HG02981 (cell line): ENCODE measurements around the gene CLDN17.
A peak's percentile ranks its signal among the peaks of the same experiment; 100 is the strongest.

Source experiments
- ATAC-seq: cut with Tn5 transposase; IDR thresholded peaks from one replicate; pipeline ENCODE4 v1.9.1; 2021; ENCODE audit warnings: mild to moderate bottlenecking, moderate library complexity; ENCODE audit not compliant: unreplicated experiment

CLDN17 gene

GRCh38 chr21:30166705-30167104, at the start of gene CLDN17:
TSS of gene CLDN17 (minus strand) at chr21:30166805. CDS start at chr21:30166617, 188 bp downstream.
- no peak for ATAC-seq

GRCh38 chr21:30216041-30216723, 49.6 kb upstream of the CLDN17 start, which contains the start of gene CLDN8:
TSS of gene CLDN8 (minus strand) at chr21:30216097. CDS start at chr21:30215925, 172 bp downstream.
- ATAC-seq: no peak

GRCh38 chr21:30211071-30211470, 44.5 kb upstream of the CLDN17 start:
- ATAC-seq: no peak

- no peak for ATAC-seq
Measured at GRCh38 chr21:30209601-30210000, 43.0 kb upstream of the CLDN17 start.

GRCh38 chr21:30207252-30207579, 40.6 kb upstream of the CLDN17 start:
- ATAC-seq: no peak

GRCh38 chr21:30206551-30207251, 40.1 kb upstream of the CLDN17 start:
- ATAC-seq: no peak

GRCh38 chr21:30200000-30200399, 33.4 kb upstream of the CLDN17 start:
- ATAC-seq: no peak

- ATAC-seq: peak; percentile 53
Measured at GRCh38 chr21:30194701-30195299, 28.2 kb upstream of the CLDN17 start.

- ATAC-seq: no peak
Measured at GRCh38 chr21:30193201-30193600, 26.6 kb upstream of the CLDN17 start.

- no peak for ATAC-seq
Measured at GRCh38 chr21:30190554-30190953, 23.9 kb upstream of the CLDN17 start.

GRCh38 chr21:30189773-30190172, 23.2 kb upstream of the CLDN17 start:
- ATAC-seq: no peak

GRCh38 chr21:30186242-30186641, 19.6 kb upstream of the CLDN17 start:
- no peak for ATAC-seq

GRCh38 chr21:30168086-30168485, 1.5 kb upstream of the CLDN17 start:
- no peak for ATAC-seq

- no peak for ATAC-seq
Measured at GRCh38 chr21:30166171-30166570, 434 bp downstream of the CLDN17 start.

- no peak for ATAC-seq
Measured at GRCh38 chr21:30164796-30165195, 1.8 kb downstream of the CLDN17 start.

GRCh38 chr21:30153697-30154340, 12.8 kb downstream of the CLDN17 start:
- ATAC-seq: no peak

- ATAC-seq: no peak
Measured at GRCh38 chr21:30152792-30153191, 13.8 kb downstream of the CLDN17 start.

GRCh38 chr21:30148906-30149305, 17.7 kb downstream of the CLDN17 start:
- ATAC-seq: no peak

GRCh38 chr21:30146558-30147282, 19.9 kb downstream of the CLDN17 start:
- ATAC-seq: no peak

- no peak for ATAC-seq
Measured at GRCh38 chr21:30138483-30138882, 28.1 kb downstream of the CLDN17 start.

GRCh38 chr21:30129246-30129645, 37.4 kb downstream of the CLDN17 start:
- ATAC-seq: no peak
